Immature natural killer cell (primary cell): ENCODE results near the gene TESMIN. TPM values are rescaled to one million over a fixed set of nuclear protein-coding genes. Genes with fewer than 3 reads are reported as not detected.

ENCODE experiments used
- DNase-seq, 3 donors: peaks; one replicate each; pipeline ENCODE4 v3.0.0; 2022; ENCODE audit warnings: mixed read lengths in 1 of 3
- H3K27ac Mint-ChIP-seq, 6 donors: one replicate each; pipeline ENCODE4 v1.8.0; 2020; ENCODE audit warnings: mixed read lengths in 6 of 6, mild to moderate bottlenecking in 5 of 6, inconsistent platforms in 4 of 6, moderate library complexity in 3 of 6
- H3K27me3 Mint-ChIP-seq, 3 donors: one replicate each; pipeline ENCODE4 v1.8.0; 2020 to 2021; ENCODE audit warnings: low read depth in 3 of 3, mild to moderate bottlenecking in 3 of 3, mixed read lengths in 3 of 3, moderate library complexity in 3 of 3, inconsistent platforms in 1 of 3
- H3K36me3 Mint-ChIP-seq, 3 donors: one replicate each; pipeline ENCODE4 v1.8.0; 2020; ENCODE audit warnings: mixed read lengths in 3 of 3, inconsistent platforms in 2 of 3, mild to moderate bottlenecking in 2 of 3
- H3K4me1 Mint-ChIP-seq, 2 donors: one replicate each; pipeline ENCODE4 v1.8.0; 2020; ENCODE audit warnings: inconsistent platforms in 2 of 2, mild to moderate bottlenecking in 2 of 2, mixed read lengths in 2 of 2, moderate library complexity in 1 of 2
- H3K4me3 Mint-ChIP-seq, 5 donors: one replicate each; pipeline ENCODE4 v1.8.0; 2020; ENCODE audit warnings: mild to moderate bottlenecking in 5 of 5, mixed read lengths in 5 of 5, inconsistent platforms in 3 of 5, moderate library complexity in 3 of 5
- H3K9me3 Mint-ChIP-seq, 6 donors: one replicate each; pipeline ENCODE4 v1.8.0; 2020; ENCODE audit warnings: mild to moderate bottlenecking in 6 of 6, mixed read lengths in 6 of 6, inconsistent platforms in 4 of 6, moderate library complexity in 3 of 6
- polyA plus RNA-seq, 3 donors: library from polyadenylated mRNA; unstranded; fragments of 300-500 nt; fragmentation: Illumina TruSeq; gene quantifications; one replicate each; pipeline ENCODE4 v1.2.3, GENCODE V29; 2021

TESMIN gene
- polyA plus RNA-seq, 3 donors from 2014 or later = 0.47 to 1.9 TPM; not detected in 1

- no peaks in the 10 kb centered on the region for H3K36me3 Mint-ChIP-seq
- no peaks in the 10 kb centered on the region for H3K4me1 Mint-ChIP-seq
- peaks cover 0 to 4% (median 0%) of the 10 kb centered on the region in 3 donors for H3K27me3 Mint-ChIP-seq
- H3K9me3 Mint-ChIP-seq = no peaks in the 10 kb centered on the region
- no peak overlapping the region for H3K27ac Mint-ChIP-seq
- no peak for DNase-seq
- H3K4me3 Mint-ChIP-seq = no peak overlapping the region
Observed at GRCh38 chr11:68665436-68665835, 85.9 kb downstream of the TESMIN start.

GRCh38 chr11:68664906-68665305 is 86.4 kb downstream of the TESMIN start:
- H3K36me3 Mint-ChIP-seq = no peaks in the 10 kb centered on the region
- no peak for DNase-seq
- H3K27ac Mint-ChIP-seq = no peak overlapping the region
- H3K4me1 Mint-ChIP-seq = no peaks in the 10 kb centered on the region
- H3K27me3 Mint-ChIP-seq = peaks cover 0 to 4% (median 0%) of the 10 kb centered on the region in 3 donors
- H3K9me3 Mint-ChIP-seq = no peaks in the 10 kb centered on the region
- H3K4me3 Mint-ChIP-seq = no peak overlapping the region

GRCh38 chr11:68664141-68664540 is 87.2 kb downstream of the TESMIN start:
- no peaks in the 10 kb centered on the region for H3K9me3 Mint-ChIP-seq
- no peaks in the 10 kb centered on the region for H3K36me3 Mint-ChIP-seq
- peaks cover 0 to 5% (median 0%) of the 10 kb centered on the region in 3 donors for H3K27me3 Mint-ChIP-seq
- H3K4me1 Mint-ChIP-seq = no peaks in the 10 kb centered on the region
- no peak for DNase-seq
- no peak overlapping the region for H3K4me3 Mint-ChIP-seq
- no peak overlapping the region for H3K27ac Mint-ChIP-seq

GRCh38 chr11:68663482-68664010 is 87.8 kb downstream of the TESMIN start:
- H3K9me3 Mint-ChIP-seq = no peaks in the 10 kb centered on the region
- no peak for DNase-seq
- no peaks in the 10 kb centered on the region for H3K4me1 Mint-ChIP-seq
- H3K4me3 Mint-ChIP-seq = no peak overlapping the region
- no peak overlapping the region for H3K27ac Mint-ChIP-seq
- H3K36me3 Mint-ChIP-seq = no peaks in the 10 kb centered on the region
- H3K27me3 Mint-ChIP-seq = peaks cover 0 to 7% (median 0%) of the 10 kb centered on the region in 3 donors

- Mint-ChIP-seq H3K36me3 (no peaks in the 10 kb centered on the region), H3K9me3 (no peaks in the 10 kb centered on the region), H3K27me3 (peaks cover 0 to 9% (median 3%) of the 10 kb centered on the region in 3 donors), H3K4me1 (no peaks in the 10 kb centered on the region), H3K4me3 (no peak overlapping the region), H3K27ac (no peak overlapping the region)
- no peak for DNase-seq
Observed at GRCh38 chr11:68661697-68662603, 89.4 kb downstream of the TESMIN start.

- H3K4me1 Mint-ChIP-seq = no peaks in the 10 kb centered on the region
- no peak overlapping the region for H3K4me3 Mint-ChIP-seq
- no peak overlapping the region for H3K27ac Mint-ChIP-seq
- H3K9me3 Mint-ChIP-seq = no peaks in the 10 kb centered on the region
- H3K36me3 Mint-ChIP-seq = no peaks in the 10 kb centered on the region
- H3K27me3 Mint-ChIP-seq = peaks cover 0 to 9% (median 3%) of the 10 kb centered on the region in 3 donors
- DNase-seq = no peak
Observed at GRCh38 chr11:68661014-68661413, 90.3 kb downstream of the TESMIN start.

GRCh38 chr11:68660066-68660810 is 91.1 kb downstream of the TESMIN start:
- no peaks in the 10 kb centered on the region for H3K36me3 Mint-ChIP-seq
- no peaks in the 10 kb centered on the region for H3K9me3 Mint-ChIP-seq
- H3K4me1 Mint-ChIP-seq = no peaks in the 10 kb centered on the region
- DNase-seq = no peak
- H3K4me3 Mint-ChIP-seq = no peak overlapping the region
- no peak overlapping the region for H3K27ac Mint-ChIP-seq
- H3K27me3 Mint-ChIP-seq = peaks cover 0 to 9% (median 3%) of the 10 kb centered on the region in 3 donors

GRCh38 chr11:68659158-68659921 is 92.0 kb downstream of the TESMIN start:
- Mint-ChIP-seq H3K27ac (no peak overlapping the region), H3K4me3 (no peak overlapping the region), H3K36me3 (no peaks in the 10 kb centered on the region), H3K4me1 (no peaks in the 10 kb centered on the region), H3K9me3 (no peaks in the 10 kb centered on the region), H3K27me3 (peaks cover 0 to 9% (median 3%) of the 10 kb centered on the region in 3 donors)
- DNase-seq = no peak

GRCh38 chr11:68658661-68659060 is 92.7 kb downstream of the TESMIN start:
- DNase-seq = no peak
- H3K4me3 Mint-ChIP-seq = no peak overlapping the region
- H3K9me3 Mint-ChIP-seq = no peaks in the 10 kb centered on the region
- H3K4me1 Mint-ChIP-seq = no peaks in the 10 kb centered on the region
- H3K27me3 Mint-ChIP-seq = peaks cover 0 to 9% (median 3%) of the 10 kb centered on the region in 3 donors
- H3K36me3 Mint-ChIP-seq = no peaks in the 10 kb centered on the region
- H3K27ac Mint-ChIP-seq = no peak overlapping the region

- H3K4me1 Mint-ChIP-seq = no peaks in the 10 kb centered on the region
Observed at GRCh38 chr11:68658097-68658496, 93.2 kb downstream of the TESMIN start.

More at GRCh38 chr11:68658097-68658496, 93.2 kb downstream of the TESMIN start:
- Mint-ChIP-seq H3K27ac (no peak overlapping the region), H3K36me3 (no peaks in the 10 kb centered on the region), H3K4me3 (no peak overlapping the region), H3K27me3 (peaks cover 0 to 9% (median 3%) of the 10 kb centered on the region in 3 donors), H3K9me3 (no peaks in the 10 kb centered on the region)
- no peak for DNase-seq

Other genes with a start within 250 kb of the TESMIN start
- not detected for gene GAL, start 67.0 kb downstream of the TESMIN start, polyA plus RNA-seq
- gene CPT1A, start 90.4 kb upstream of the TESMIN start, polyA plus RNA-seq = 10 to 100 TPM in 1 of 3 donors, 1 to 10 TPM in 2; 6.4 to 20.3 (median 8.0) TPM
- 100 to 1,000 TPM in 2 of 3 donors, 10 to 100 TPM in 1; 94.3 to 145 (median 117) TPM for gene MRPL21, start 152.3 kb upstream of the TESMIN start, polyA plus RNA-seq
- gene IGHMBP2, start 152.4 kb upstream of the TESMIN start, polyA plus RNA-seq = 1 to 10 TPM; 8.7 to 9.8 (median 8.9) TPM
- gene MRGPRD, start 229.5 kb upstream of the TESMIN start, polyA plus RNA-seq = not detected